Mesodermal cell (in vitro differentiated cells): ENCODE measurements around the gene MAN2B2.
"Not testable (repeated sequence)": the region's sequence is repeated elsewhere in the genome, so short reads cannot be mapped to it uniquely, and the experiment has no call there.

Experiments
- H3K27ac ChIP-seq: 2 replicates; pipeline ENCODE4 v1.7.0; 2013; ENCODE audit warnings: mild to moderate bottlenecking, low read depth, low read length, moderate library complexity; ENCODE audit not compliant: severe bottlenecking
- H3K36me3 ChIP-seq: 2 replicates; pipeline ENCODE4 v1.7.1; 2013; ENCODE audit warnings: mild to moderate bottlenecking, low read length, moderate library complexity; ENCODE audit not compliant: control insufficient read depth, insufficient read depth
- H3K4me1 ChIP-seq: one replicate; pipeline ENCODE4 v1.7.1; 2013; ENCODE audit warnings: mild to moderate bottlenecking, low read length; ENCODE audit not compliant: insufficient read depth, control insufficient read depth, poor library complexity, severe bottlenecking
- H3K4me3 ChIP-seq: 2 replicates; pipeline ENCODE4 v1.7.0; 2013; ENCODE audit warnings: low read length, control low read depth, mild to moderate bottlenecking; ENCODE audit not compliant: insufficient read depth, poor library complexity, severe bottlenecking; ENCODE audit errors: extremely low read depth
- H3K9me3 ChIP-seq: 2 replicates; pipeline ENCODE4 v1.7.1; 2013; ENCODE audit warnings: mild to moderate bottlenecking, low read length, moderate library complexity; ENCODE audit not compliant: control insufficient read depth
- WGBS, 2 experiments: methylation state at CpG; one replicate each; pipeline ENCODE4 v1.1.5; 2013; ENCODE audit warnings: missing lambda C conversion rate in 2 of 2; ENCODE audit not compliant: insufficient coverage in 2 of 2; 5-methylcytosine and 5-hydroxymethylcytosine counted together

Gene MAN2B2

GRCh38 chr4:6643141-6643847 lies 68.3 kb downstream of the MAN2B2 start:
- Histone ChIP-seq H3K4me1 (no peaks in the 10 kb centered on the region), H3K4me3 (no peak overlapping the region), H3K9me3 (no peaks in the 10 kb centered on the region), H3K36me3 (peaks cover 18% of the 10 kb centered on the region), H3K27ac (no peak overlapping the region)
- 90 to 95% methylated on average over 4 to 6 of the region's 8 CpGs for WGBS, 2 experiments

DNA sequence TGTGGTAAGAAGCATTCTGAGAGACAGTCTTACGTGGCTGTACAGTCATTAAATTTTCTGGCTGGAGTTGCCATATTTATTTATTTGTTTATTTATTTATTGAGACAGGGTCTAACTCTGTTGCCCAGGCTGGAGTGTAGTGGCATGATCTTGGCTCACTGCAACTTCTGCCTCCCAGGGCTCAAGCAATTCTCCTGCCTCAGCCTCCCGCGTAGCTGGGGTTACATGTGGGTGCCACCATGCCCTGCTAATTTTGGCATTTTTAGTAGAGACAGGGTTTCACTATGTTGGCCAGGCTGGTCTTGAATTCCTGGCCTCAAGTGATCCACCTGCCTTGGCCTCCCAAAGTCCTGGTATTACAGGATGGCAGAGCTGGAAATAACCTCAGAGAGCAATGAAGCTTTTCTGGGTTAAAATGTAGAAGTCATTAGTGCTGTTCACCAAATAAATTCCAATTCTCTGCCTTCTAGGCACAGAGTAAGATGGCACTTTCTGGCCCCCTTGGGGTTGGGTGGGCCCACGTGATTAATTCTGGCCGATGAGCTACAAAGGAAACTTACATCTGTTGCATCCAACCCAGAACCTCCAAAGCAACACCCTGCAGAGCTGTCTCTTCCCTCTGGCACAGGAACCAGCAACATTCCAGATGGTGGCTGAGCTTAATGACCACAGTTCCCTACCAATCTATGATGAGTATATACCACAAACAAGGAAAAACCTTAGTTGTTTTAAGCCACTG lies 70.0 kb downstream of the MAN2B2 start:
- Histone ChIP-seq H3K9me3 (no peaks in the 10 kb centered on the region), H3K27ac (no peak overlapping the region), H3K4me1 (no peaks in the 10 kb centered on the region), H3K36me3 (peaks cover 18% of the 10 kb centered on the region), H3K4me3 (no peak overlapping the region)
- 64% methylated on average over 4 of the region's 5 CpGs for WGBS, 2 experiments

- H3K36me3 ChIP-seq: peaks cover 13% of the 10 kb centered on the region
- 82 to 92% methylated on average over 5 of the region's 5 CpGs for WGBS, 2 experiments
- H3K9me3 ChIP-seq: no peaks in the 10 kb centered on the region
These were observed 72.2 kb downstream of the MAN2B2 start for GRCh38 chr4:6647169-6647568.

GRCh38 chr4:6647582-6648230 lies 72.7 kb downstream of the MAN2B2 start:
- Histone ChIP-seq H3K9me3 (no peaks in the 10 kb centered on the region), H3K27ac (no peak overlapping the region), H3K4me3 (no peak overlapping the region), H3K4me1 (no peaks in the 10 kb centered on the region), H3K36me3 (peaks cover 8% of the 10 kb centered on the region)
- WGBS, 2 experiments: 61 to 78% methylated on average over 6 of the region's 6 CpGs

More at GRCh38 chr4:6647169-6647568, 72.2 kb downstream of the MAN2B2 start:
- Histone ChIP-seq H3K4me1 (no peaks in the 10 kb centered on the region), H3K4me3 (no peak overlapping the region), H3K27ac (no peak overlapping the region)

DNA sequence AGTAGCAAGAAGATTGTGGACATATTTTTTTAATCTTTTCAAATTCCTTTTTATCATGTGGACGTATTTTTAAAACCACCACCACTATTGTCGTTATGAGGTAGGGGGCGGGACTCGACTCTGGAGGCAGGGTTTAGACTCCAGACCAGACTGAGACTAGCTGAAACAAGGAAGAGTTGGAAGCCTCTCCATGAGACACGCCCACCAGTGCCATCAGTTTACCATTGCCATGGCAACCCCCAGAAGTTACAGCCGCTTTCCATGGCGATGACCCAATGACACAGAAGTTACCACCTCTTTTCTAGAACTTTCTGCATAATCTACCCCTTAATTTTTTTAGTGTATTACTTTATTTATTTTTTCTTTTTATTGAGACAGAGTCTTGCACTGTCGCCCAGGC lies 74.2 kb downstream of the MAN2B2 start:
- Histone ChIP-seq H3K4me3 (no peak overlapping the region), H3K4me1 (no peaks in the 10 kb centered on the region), H3K36me3 (no peaks in the 10 kb centered on the region), H3K27ac (no peak overlapping the region), H3K9me3 (no peaks in the 10 kb centered on the region)
- WGBS, 2 experiments: 86 to 93% methylated on average over 5 to 7 of the region's 8 CpGs

DNA sequence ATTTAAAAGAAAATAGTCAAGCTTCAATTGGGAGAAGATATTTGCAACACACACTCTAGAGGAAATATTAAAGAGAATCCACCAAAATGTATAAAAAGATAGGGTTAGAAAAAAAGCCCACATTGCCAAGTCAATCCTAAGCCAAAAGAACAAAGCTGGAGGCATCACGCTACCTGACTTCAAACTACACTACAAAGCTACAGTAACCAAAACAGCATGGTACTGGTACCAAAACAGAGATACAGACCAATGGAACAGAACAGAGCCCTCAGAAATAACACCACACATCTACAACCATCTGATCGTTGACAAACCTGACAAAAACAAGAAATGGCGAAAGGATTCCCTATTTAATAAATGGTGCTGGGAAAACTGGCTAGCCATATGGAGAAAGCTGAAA lies 79.2 kb downstream of the MAN2B2 start:
- H3K9me3 ChIP-seq, H3K4me3 ChIP-seq, H3K4me1 ChIP-seq, H3K27ac ChIP-seq, H3K36me3 ChIP-seq: not testable (repeated sequence)
- no CpG with 5 or more reads among the region's 3 CpGs for WGBS, 2 experiments

DNA sequence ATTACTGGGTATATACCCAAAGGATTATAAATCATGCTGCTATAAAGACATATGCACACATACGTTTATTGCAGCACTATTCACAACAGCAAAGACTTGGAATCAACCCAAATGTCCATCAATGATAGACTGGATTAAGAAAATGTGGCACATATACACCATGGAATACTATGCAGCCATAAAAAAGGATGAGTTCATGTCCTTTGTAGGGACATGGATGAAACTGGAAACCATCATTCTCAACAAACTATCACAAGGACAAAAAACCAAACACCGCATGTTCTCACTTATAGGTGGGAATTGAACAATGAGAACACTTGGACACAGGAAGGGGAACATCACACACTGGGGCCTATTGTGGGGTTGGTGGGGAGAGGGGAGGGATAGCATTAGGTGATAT lies 80.3 kb downstream of the MAN2B2 start:
- not testable (repeated sequence) for H3K27ac ChIP-seq, H3K36me3 ChIP-seq, H3K9me3 ChIP-seq, H3K4me3 ChIP-seq, H3K4me1 ChIP-seq
- no CpG with 5 or more reads among the region's 2 CpGs for WGBS, 2 experiments

- no peak overlapping the region for H3K4me3 ChIP-seq
These were observed 80.9 kb downstream of the MAN2B2 start for GRCh38 chr4:6655924-6656323.

GRCh38 chr4:6657242-6658208 lies 82.5 kb downstream of the MAN2B2 start:
- Histone ChIP-seq H3K27ac (no peak overlapping the region), H3K4me3 (no peak overlapping the region), H3K4me1 (no peaks in the 10 kb centered on the region), H3K9me3 (no peaks in the 10 kb centered on the region), H3K36me3 (no peaks in the 10 kb centered on the region)
- 84 to 89% methylated on average over 43 to 63 of the region's 65 CpGs for WGBS, 2 experiments

More at GRCh38 chr4:6655924-6656323, 80.9 kb downstream of the MAN2B2 start:
- Histone ChIP-seq H3K27ac (no peak overlapping the region), H3K36me3 (no peaks in the 10 kb centered on the region), H3K4me1 (no peaks in the 10 kb centered on the region), H3K9me3 (no peaks in the 10 kb centered on the region)
- WGBS, 2 experiments: 82 to 96% methylated on average over 2 of the region's 5 CpGs

GRCh38 chr4:6658209-6658595 lies 83.2 kb downstream of the MAN2B2 start:
- Histone ChIP-seq H3K4me1 (no peaks in the 10 kb centered on the region), H3K4me3 (no peak overlapping the region), H3K27ac (no peak overlapping the region), H3K36me3 (no peaks in the 10 kb centered on the region), H3K9me3 (no peaks in the 10 kb centered on the region)
- WGBS, 2 experiments: 95 to 99% methylated on average over 4 to 5 of the region's 7 CpGs
